ENCODE measurements around the gene HLA-DQB2. TPM values are rescaled to one million over a fixed set of nuclear protein-coding genes. Genes with fewer than 3 reads are reported as not detected.

HLA-DQB2 gene
- total and polyA plus RNA-seq, 2 experiments from 2014 or later: not detected

- Histone ChIP-seq H3K4me3 (no peak overlapping the region), H2AFZ (no peak overlapping the region), H3K9me3 (ENCODE audit: low read depth) (no peaks in the 10 kb centered on the region), H3K9me2 (replicated peaks; ENCODE audit: insufficient read depth) (no peaks in the 10 kb centered on the region), H3K27ac (no peak overlapping the region), H3K4me2 (no peak overlapping the region), H4K20me1 (ENCODE audit: insufficient read depth, poor library complexity, severe bottlenecking) (no peaks in the 10 kb centered on the region), H3K79me2 (no peaks in the 10 kb centered on the region), H3K4me1 (ENCODE audit: insufficient read depth) (no peaks in the 10 kb centered on the region), H3K36me3 (replicated peaks; ENCODE audit: insufficient read depth, low read depth) (no peaks in the 10 kb centered on the region), H3K27me3 (peaks cover 36% of the 10 kb centered on the region)
- no peak for DNase-seq (ENCODE audit: low spot score)
- TF ChIP-seq EZH2phosphoT487 (IDR thresholded peaks at IDR 0.05; ENCODE audit: low read depth, severe bottlenecking, unreplicated experiment): no peak
- TF ChIP-seq EZH2 (IDR thresholded peaks at IDR 0.05; ENCODE audit: borderline replicate concordance): no peak
- no peak for TF ChIP-seq CTCF (IDR thresholded peaks at IDR 0.05; ENCODE audit: poor library complexity)
- WGBS (ENCODE audit: low lambda C conversion rate, missing lambda C conversion rate): 84% methylated on average over 2 of the region's 2 CpGs
Observed at GRCh38 chr6:32803416-32803815, 40.1 kb upstream of the HLA-DQB2 start.

- no peaks in the 10 kb centered on the region for H3K9me2 ChIP-seq (replicated peaks; ENCODE audit: insufficient read depth)
- no peaks in the 10 kb centered on the region for H4K20me1 ChIP-seq (ENCODE audit: insufficient read depth, poor library complexity, severe bottlenecking)
- no peak overlapping the region for H3K27ac ChIP-seq
- no peak for TF ChIP-seq CTCF (IDR thresholded peaks at IDR 0.05; ENCODE audit: poor library complexity)
- TF ChIP-seq EZH2 (IDR thresholded peaks at IDR 0.05; ENCODE audit: borderline replicate concordance): no peak
- no peak for TF ChIP-seq EZH2phosphoT487 (IDR thresholded peaks at IDR 0.05; ENCODE audit: low read depth, severe bottlenecking, unreplicated experiment)
- no peaks in the 10 kb centered on the region for H3K36me3 ChIP-seq (replicated peaks; ENCODE audit: insufficient read depth, low read depth)
- H3K4me3 ChIP-seq: no peak overlapping the region
- H3K79me2 ChIP-seq: no peaks in the 10 kb centered on the region
- H2AFZ ChIP-seq: no peak overlapping the region
- no peak for DNase-seq (ENCODE audit: low spot score)
- H3K9me3 ChIP-seq (ENCODE audit: low read depth): no peaks in the 10 kb centered on the region
- H3K27me3 ChIP-seq: peaks cover 44% of the 10 kb centered on the region
- H3K4me2 ChIP-seq: no peak overlapping the region
- H3K4me1 ChIP-seq (ENCODE audit: insufficient read depth): no peaks in the 10 kb centered on the region
- 60% methylated on average over 3 of the region's 3 CpGs for WGBS (ENCODE audit: low lambda C conversion rate, missing lambda C conversion rate)
Observed at GRCh38 chr6:32799740-32800139, 36.4 kb upstream of the HLA-DQB2 start.

GRCh38 chr6:32799168-32799567 lies 35.8 kb upstream of the HLA-DQB2 start:
- no peaks in the 10 kb centered on the region for H3K4me1 ChIP-seq (ENCODE audit: insufficient read depth)
- no peak for DNase-seq (ENCODE audit: low spot score)
- 96% methylated on average over 3 of the region's 3 CpGs for WGBS (ENCODE audit: low lambda C conversion rate, missing lambda C conversion rate)
- no peak overlapping the region for H3K4me2 ChIP-seq
- H3K9me2 ChIP-seq (replicated peaks; ENCODE audit: insufficient read depth): no peaks in the 10 kb centered on the region
- no peaks in the 10 kb centered on the region for H3K79me2 ChIP-seq
- H3K27me3 ChIP-seq: peaks cover 46% of the 10 kb centered on the region
- TF ChIP-seq CTCF (IDR thresholded peaks at IDR 0.05; ENCODE audit: poor library complexity) (no peak), EZH2 (IDR thresholded peaks at IDR 0.05; ENCODE audit: borderline replicate concordance) (no peak), EZH2phosphoT487 (IDR thresholded peaks at IDR 0.05; ENCODE audit: low read depth, severe bottlenecking, unreplicated experiment) (no peak)
- no peak overlapping the region for H3K27ac ChIP-seq
- H3K36me3 ChIP-seq (replicated peaks; ENCODE audit: insufficient read depth, low read depth): no peaks in the 10 kb centered on the region
- no peaks in the 10 kb centered on the region for H3K9me3 ChIP-seq (ENCODE audit: low read depth)
- no peak overlapping the region for H2AFZ ChIP-seq
- H3K4me3 ChIP-seq: no peak overlapping the region
- no peaks in the 10 kb centered on the region for H4K20me1 ChIP-seq (ENCODE audit: insufficient read depth, poor library complexity, severe bottlenecking)
